HG03460 (cell line): ENCODE results near the gene CEACAM8.
"Not testable (repeated sequence)": the region's sequence is repeated elsewhere in the genome, so short reads cannot be mapped to it uniquely, and the experiment has no call there.

Experiments
- ATAC-seq: cut with Tn5 transposase; IDR thresholded peaks from one replicate; pipeline ENCODE4 v1.9.1; 2021; ENCODE audit not compliant: unreplicated experiment

CEACAM8 gene

DNA sequence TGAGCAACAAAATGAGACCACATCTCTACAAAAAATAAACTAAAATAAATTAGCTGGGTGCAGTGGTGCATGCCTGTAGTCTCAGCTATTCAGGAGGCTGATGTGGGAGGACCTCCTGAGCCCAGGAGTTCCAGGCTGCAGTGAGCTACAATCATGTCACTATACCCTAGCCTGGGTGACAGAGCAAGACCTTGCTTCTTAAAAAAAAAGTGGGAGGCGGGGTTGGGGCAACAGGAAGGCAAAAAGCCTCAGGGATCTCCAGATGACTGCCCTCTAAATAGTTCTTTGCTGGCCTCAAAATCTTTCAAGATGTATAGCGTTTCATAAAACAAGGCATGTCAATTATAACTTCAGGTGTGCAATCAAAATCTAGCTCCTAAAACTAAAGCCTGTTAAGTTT is 18.5 kb downstream of the CEACAM8 start:
- ATAC-seq = no peak

DNA sequence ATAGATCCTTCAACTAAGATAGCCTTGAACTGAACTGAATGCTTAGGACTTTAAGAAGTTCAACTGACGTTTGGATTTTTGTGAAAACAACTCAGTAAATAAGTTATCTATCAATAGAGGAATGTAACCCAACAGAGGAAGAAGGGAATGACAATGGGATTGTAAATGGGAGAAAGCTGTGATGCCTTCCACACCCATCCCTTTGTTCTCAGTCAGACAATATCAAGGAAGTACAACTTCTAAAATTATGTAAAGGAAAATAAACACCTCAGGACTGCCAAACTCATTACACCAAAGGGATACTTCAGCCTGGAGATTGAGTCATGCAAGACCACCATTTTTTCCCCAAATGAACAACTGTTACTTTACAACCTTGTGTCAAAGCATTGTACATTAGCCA is 21.1 kb downstream of the CEACAM8 start:
- ATAC-seq = no peak

DNA sequence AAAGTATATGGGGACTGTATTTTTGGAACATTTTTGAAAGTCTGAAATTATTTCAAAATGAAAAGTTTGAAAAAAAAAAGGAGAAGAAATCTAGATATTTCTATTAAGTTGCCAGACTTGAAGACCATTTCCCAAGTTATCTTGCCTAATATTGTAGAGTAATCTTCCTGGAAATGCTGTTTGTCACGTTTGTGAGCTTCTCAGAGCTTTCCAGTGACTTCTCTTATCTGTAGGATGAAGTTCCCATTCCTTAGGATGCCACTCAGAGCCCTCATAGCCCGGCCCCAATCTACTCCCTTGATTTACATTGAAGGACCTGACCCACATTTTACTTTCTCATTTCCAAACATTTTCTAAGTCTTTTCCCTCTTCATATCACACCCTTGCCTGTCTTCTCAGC is 23.6 kb downstream of the CEACAM8 start:
- no peak for ATAC-seq

DNA sequence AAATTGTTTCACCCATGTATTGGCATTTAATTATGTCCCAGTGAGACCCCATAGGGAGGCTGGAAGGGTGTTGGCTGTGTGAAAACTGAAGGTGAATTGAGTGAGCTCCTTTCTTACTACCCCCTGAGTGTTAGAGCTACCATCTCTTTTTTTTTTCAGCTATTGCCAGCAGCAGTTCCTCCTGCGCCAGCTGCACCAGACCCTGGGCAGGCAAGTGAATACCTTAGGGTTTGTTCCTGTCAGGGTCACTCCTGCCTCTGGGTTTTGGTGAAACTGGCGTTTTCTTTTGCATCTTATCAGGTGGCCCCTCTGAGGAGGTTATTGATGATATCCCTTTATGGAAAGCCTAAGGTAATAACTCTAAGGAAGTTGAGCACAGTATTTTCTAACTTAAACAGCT is 25.5 kb downstream of the CEACAM8 start:
- no peak for ATAC-seq

DNA sequence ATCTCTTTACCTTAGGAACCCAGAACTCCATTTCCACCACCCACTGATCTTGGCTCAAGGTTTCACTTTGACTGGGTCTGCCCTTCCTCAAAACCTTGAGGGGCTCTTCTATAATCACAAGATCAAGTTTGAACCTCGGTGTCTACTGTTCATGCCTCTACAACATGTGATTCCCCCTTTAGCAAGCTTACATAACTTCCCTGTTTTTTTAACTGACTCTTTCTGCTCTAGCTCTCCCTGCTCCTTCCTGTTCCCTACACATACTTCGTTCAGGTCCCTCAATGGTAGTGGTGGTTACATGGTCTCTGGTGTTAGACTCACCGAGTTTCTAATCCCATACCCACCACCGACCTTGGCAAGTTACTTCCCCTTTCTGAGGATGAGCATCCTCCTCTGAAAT is 26.7 kb downstream of the CEACAM8 start:
- no peak for ATAC-seq

GRCh38 chr19:42567567-42567966 is 27.2 kb downstream of the CEACAM8 start:
- no peak for ATAC-seq

- ATAC-seq = no peak
Measured at GRCh38 chr19:42563352-42564210, 31.1 kb downstream of the CEACAM8 start.

DNA sequence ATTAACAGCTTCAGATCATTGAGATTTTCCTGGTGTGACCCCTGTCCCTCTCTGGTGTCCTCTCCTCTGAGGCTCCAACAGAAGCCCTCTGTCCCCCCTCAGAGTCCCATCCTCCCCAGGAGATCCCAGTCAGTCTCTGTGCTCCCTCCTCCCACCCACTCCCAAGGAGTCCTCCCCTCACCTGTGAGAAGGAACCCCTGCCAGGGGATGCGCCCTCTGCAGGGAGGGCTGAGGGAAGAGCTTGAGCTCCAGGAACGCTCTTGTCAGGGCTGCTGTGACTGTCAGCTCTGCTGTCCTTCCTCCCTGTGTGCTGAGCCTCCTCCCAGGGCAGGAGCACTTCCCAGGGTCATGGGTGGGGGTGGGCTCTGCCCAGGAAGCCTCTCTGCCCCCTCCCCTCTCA is 33.2 kb downstream of the CEACAM8 start:
- no peak for ATAC-seq

- ATAC-seq = no peak
Measured at GRCh38 chr19:42560731-42561130, 34.0 kb downstream of the CEACAM8 start.

DNA sequence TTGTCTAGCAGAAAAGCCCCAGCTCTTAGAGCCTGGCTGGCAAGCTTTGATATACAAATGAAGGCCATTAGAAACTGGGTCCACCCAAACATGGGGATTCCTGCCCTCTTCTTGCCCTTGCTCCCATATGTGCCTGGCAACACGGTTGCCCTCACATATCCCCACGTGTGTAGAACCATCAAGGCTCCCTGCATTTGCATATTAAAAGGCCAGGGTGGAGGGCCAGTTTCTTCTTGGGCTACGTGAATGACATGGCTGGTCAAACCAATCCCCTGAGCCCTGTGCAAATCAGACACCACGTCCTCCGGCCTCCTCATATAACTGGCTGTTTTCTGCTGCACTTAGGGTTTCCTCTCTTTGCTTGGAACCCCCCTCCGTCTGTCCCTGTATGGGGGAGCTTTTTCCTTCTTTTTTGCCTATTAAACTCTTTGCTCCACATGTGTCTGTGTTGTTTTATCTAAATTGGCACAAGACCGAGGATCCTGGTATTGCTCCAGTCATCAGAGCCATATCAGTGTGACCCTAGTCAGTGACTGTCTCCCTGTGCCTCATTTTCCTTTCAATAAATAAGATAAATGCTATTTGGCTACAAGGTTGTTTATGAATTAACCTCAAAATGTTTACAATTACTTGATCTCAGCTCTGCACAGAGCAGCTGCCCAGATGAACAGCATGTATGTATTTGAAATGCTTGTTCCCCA is 36.1 kb downstream of the CEACAM8 start:
- ATAC-seq = no peak

DNA sequence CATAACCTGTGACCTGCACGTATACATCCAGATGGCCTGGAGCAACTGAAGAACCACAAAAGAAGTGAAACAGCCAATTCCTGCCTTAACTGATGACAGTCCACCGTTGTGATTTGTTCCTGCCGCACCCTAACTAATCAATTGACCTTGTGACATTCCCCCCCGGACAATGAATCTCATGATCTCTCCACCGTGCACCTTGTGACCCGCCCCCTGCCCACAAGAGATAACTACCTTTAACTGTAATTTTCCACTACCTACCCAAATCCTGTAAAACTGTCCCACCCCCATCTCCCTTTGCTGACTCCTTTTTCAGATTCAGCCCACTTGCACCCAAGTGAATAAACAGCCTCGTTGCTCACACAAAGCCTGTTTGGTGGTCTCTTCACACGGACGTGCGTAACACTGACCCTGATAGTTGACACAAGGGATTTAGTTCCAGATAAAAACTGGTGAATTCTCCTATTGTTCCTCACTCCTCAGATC is 37.3 kb downstream of the CEACAM8 start:
- ATAC-seq = not testable (repeated sequence)

- no peak for ATAC-seq
Measured at GRCh38 chr19:42555801-42556200, 38.9 kb downstream of the CEACAM8 start.

GRCh38 chr19:42555317-42555716 is 39.4 kb downstream of the CEACAM8 start:
- no peak for ATAC-seq

DNA sequence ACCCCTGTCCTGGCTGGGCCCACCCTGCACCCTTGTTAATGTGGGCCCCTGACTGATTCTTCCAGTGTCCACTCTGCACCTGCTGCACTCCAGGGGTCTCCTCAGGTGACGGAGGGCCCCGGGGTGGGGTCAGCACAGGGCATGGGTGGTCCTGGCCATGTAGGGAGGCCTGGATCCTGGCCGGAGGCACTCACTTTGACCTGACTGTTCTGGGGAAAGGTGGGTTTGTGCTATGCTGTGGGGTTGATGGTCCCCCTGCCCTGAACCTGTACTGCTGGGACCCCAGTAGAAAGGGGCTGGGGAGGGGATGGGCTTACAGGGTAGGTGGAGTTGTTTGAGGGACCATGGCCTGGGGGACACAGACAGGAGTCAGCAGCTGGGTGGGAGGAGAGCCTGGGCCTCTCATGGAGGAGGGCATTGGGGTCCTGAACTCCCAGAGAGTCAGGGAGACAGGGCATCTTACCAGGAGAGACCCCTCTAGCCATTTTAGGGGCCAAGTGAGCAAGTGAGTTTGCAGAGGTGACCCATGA is 40.6 kb downstream of the CEACAM8 start:
- no peak for ATAC-seq

- ATAC-seq = no peak
Measured at GRCh38 chr19:42553292-42554045, 41.3 kb downstream of the CEACAM8 start.

GRCh38 chr19:42552086-42553065 is 42.3 kb downstream of the CEACAM8 start:
- ATAC-seq = no peak

DNA sequence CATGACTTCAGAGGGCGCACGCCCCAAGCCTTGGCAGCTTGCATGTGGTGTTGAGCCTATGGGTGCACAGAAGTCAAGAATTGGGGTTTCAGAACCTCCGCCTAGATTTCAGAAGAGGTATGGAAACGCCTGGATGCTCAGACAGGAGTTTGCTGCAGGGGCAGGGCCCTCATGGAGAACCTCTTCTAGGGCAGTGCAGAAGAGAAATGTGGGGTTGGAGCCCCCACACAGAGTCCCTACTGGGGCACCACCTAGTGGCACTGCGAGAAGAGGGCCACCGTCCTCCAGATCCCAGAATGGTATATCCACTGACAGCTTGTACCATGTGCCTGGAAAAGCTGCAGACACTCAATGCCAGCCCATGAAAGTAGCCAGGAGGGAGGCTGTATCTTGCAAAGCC is 44.2 kb downstream of the CEACAM8 start:
- not testable (repeated sequence) for ATAC-seq

GRCh38 chr19:42549067-42549466 is 45.7 kb downstream of the CEACAM8 start:
- ATAC-seq = not testable (repeated sequence)

- no peak for ATAC-seq
Measured at GRCh38 chr19:42548552-42548951, 46.2 kb downstream of the CEACAM8 start.

DNA sequence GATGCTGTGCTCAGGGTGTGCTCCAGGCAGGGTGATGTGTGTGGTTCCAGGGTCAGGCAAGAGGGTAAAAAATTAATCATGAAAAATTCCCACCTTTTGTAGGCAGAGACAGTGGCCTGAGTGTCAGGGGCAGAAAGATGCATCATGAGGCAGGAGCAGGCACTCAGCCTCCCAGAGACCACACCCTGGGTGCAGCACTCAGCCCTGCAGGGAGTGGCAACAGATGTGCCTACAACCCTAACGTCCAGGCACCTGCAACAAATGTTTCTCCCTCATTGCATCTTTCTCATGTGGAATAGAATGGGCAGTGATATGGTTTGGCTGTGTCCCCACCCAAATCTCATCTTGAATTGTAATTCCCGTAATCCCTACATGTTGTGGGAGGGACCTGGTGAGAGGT is 46.8 kb downstream of the CEACAM8 start:
- ATAC-seq = no peak
